Keratinocyte (primary cell): ENCODE results near the gene NQO2. TPM values are rescaled to one million over a fixed set of nuclear protein-coding genes. Genes with fewer than 3 reads are reported as not detected.

Experiments
- DNase-seq: peaks from one replicate; pipeline ENCODE4 v3.0.0-alpha.2; 2011; ENCODE audit warnings: low read depth, missing footprints, low spot score
- FAIRE-seq: peaks from 2 replicates; lab custom pipeline; 2011; peaks lifted over from hg19 to GRCh38; lab: Jason Lieb, UNC
- H2AFZ ChIP-seq: 2 replicates; pipeline ENCODE4 v1.6.0; 2012; ENCODE audit warnings: low read length, control low read depth, inconsistent platforms; ENCODE audit not compliant: control insufficient read depth
- H3K27ac ChIP-seq: 2 replicates; pipeline ENCODE4 v1.5.1; 2011; ENCODE audit warnings: low read length; ENCODE audit not compliant: control insufficient read depth, insufficient read depth
- H3K27me3 ChIP-seq: 3 replicates; pipeline ENCODE4 v1.6.0; 2011; ENCODE audit warnings: low read length; ENCODE audit not compliant: control insufficient read depth, insufficient read depth; ENCODE audit errors: extremely low read depth
- H3K36me3 ChIP-seq, 2 experiments: 2 replicates in 1 of 2; 3 replicates in 1 of 2; pipeline ENCODE4 v1.5.1; 2011; ENCODE audit warnings: low read length in 2 of 2, mild to moderate bottlenecking in 1 of 2; ENCODE audit not compliant: control insufficient read depth in 2 of 2, insufficient read depth in 2 of 2; ENCODE audit errors: extremely low read depth in 1 of 2
- H3K4me1 ChIP-seq: 3 replicates; pipeline ENCODE4 v1.5.1; 2011; ENCODE audit warnings: low read length; ENCODE audit not compliant: control insufficient read depth, insufficient read depth; ENCODE audit errors: extremely low read depth
- H3K4me2 ChIP-seq: 3 replicates; pipeline ENCODE4 v1.6.0; 2011; ENCODE audit warnings: low read depth, low read length; ENCODE audit not compliant: control insufficient read depth, insufficient read depth; ENCODE audit errors: extremely low read depth
- H3K4me3 ChIP-seq, 3 experiments: fragments of 200-600 bp in 1 of 3; sonication (generic) in 1 of 3; 2 replicates in 2 of 3; 3 replicates in 1 of 3; pipeline ENCODE4 v1.5.1; 2011 to 2016; ENCODE audit warnings: low read length in 3 of 3, mild to moderate bottlenecking in 3 of 3, control low read depth in 2 of 3, inconsistent platforms in 1 of 3, low read depth in 1 of 3, mixed read lengths in 1 of 3, mixed run types in 1 of 3, moderate library complexity in 1 of 3; ENCODE audit not compliant: control insufficient read depth in 2 of 3, insufficient read depth in 2 of 3; ENCODE audit errors: extremely low read depth in 1 of 3
- H3K79me2 ChIP-seq: 2 replicates; pipeline ENCODE4 v1.6.0; 2012; ENCODE audit warnings: low read length; ENCODE audit not compliant: control insufficient read depth, insufficient read depth
- H3K9ac ChIP-seq: 3 replicates; pipeline ENCODE4 v1.6.0; 2011; ENCODE audit warnings: low read length; ENCODE audit not compliant: control insufficient read depth, insufficient read depth; ENCODE audit errors: extremely low read depth
- H3K9me1 ChIP-seq: 3 replicates; pipeline ENCODE4 v1.6.0; 2011; ENCODE audit warnings: low read length; ENCODE audit not compliant: control insufficient read depth, insufficient read depth; ENCODE audit errors: extremely low read depth
- H3K9me3 ChIP-seq: 2 replicates; pipeline ENCODE4 v1.5.1; 2012; ENCODE audit warnings: low read depth, low read length; ENCODE audit not compliant: control insufficient read depth
- H4K20me1 ChIP-seq: 3 replicates; pipeline ENCODE4 v1.6.0; 2011; ENCODE audit warnings: low read length; ENCODE audit not compliant: control insufficient read depth, insufficient read depth; ENCODE audit errors: extremely low read depth
- CTCF ChIP-seq, 3 experiments: IDR thresholded peaks in 1 of 3; conservative IDR thresholded peaks in 1 of 3; optimal IDR thresholded peaks in 1 of 3; 2 replicates in 2 of 3; 3 replicates in 1 of 3; pipeline versions ENCODE3 to v1.5.1; 2011; ENCODE audit warnings: low read length in 3 of 3, mild to moderate bottlenecking in 3 of 3, moderate library complexity in 2 of 3, control low read depth in 1 of 3, inconsistent platforms in 1 of 3; ENCODE audit not compliant: insufficient read depth in 2 of 3; ENCODE audit errors: extremely low read depth in 1 of 3
- EZH2 ChIP-seq: IDR thresholded peaks from one replicate; pipeline ENCODE4 v1.6.1; 2012; ENCODE audit warnings: inconsistent platforms, mild to moderate bottlenecking, low read length, moderate library complexity
- dilution Hi-C: fragments of 300-500 bp; cut with MboI; formaldehyde crosslinking; loops from one replicate; pipeline ENCODE4 v1.7.0; 2020; ENCODE audit warnings: low sequenced_read_pairs; ENCODE audit not compliant: extremely low pct_ligation_motif_present
- polyA plus RNA-seq, 5 experiments: library from polyadenylated mRNA; depleted of rRNA in 3 of 5; stranded (reverse) in 3 of 5; stranded (forward) in 1 of 5; unstranded in 1 of 5; fragments of >200 nt; gene quantifications; 1 replicate in 1 of 5; 2 replicates in 3 of 5; 3 replicates in 1 of 5; pipeline versions ENCODE4 v1.2.1 to v1.2.3, GENCODE V29; 2011 to 2012; ENCODE audit warnings: missing spikeins in 2 of 5, low read depth in 1 of 5, low replicate concordance in 1 of 5

NQO2 gene
- polyA plus RNA-seq, 1 donor (not counting 4 experiments of a cell fraction or from before 2014, with no cell fraction given), result 22.9 TPM

- FAIRE-seq (no peak), DNase-seq (no peak)
- Histone ChIP-seq H3K9me3 (no peaks in the 10 kb centered on the region), H3K4me1 (no peaks in the 10 kb centered on the region), H3K9ac (no peak overlapping the region), H3K27me3 (no peaks in the 10 kb centered on the region), H3K27ac (no peak overlapping the region), H3K4me2 (no peak overlapping the region), H3K79me2 (peaks cover 2% of the 10 kb centered on the region), H4K20me1 (no peaks in the 10 kb centered on the region), H3K4me3 (no peak overlapping the region), H3K36me3 (peaks cover 0 to 2% of the 10 kb centered on the region in 2 experiments), H3K9me1 (no peaks in the 10 kb centered on the region), H2AFZ (no peak overlapping the region)
- TF ChIP-seq CTCF (optimal IDR thresholded peaks at IDR 0.05 in 1 of 3, IDR thresholded peaks at IDR 0.05 in 1 of 3, conservative IDR thresholded peaks at IDR 0.05 in 1 of 3; ENCODE audit: extremely low read depth in 1 of 3, insufficient read depth in 2 of 3, low read length in 3 of 3) (no peak), EZH2 (no peak)
- dilution Hi-C loops, result no loop called here
These were observed 33.3 kb upstream of the NQO2 start for GRCh38 chr6:2966347-2966746.

- Histone ChIP-seq H3K9ac (no peak overlapping the region), H3K4me2 (no peak overlapping the region), H3K9me1 (no peaks in the 10 kb centered on the region), H4K20me1 (no peaks in the 10 kb centered on the region), H3K27me3 (no peaks in the 10 kb centered on the region), H3K4me1 (no peaks in the 10 kb centered on the region), H3K4me3 (no peak overlapping the region), H3K27ac (no peak overlapping the region), H2AFZ (no peak overlapping the region), H3K79me2 (peaks cover 2% of the 10 kb centered on the region), H3K9me3 (no peaks in the 10 kb centered on the region), H3K36me3 (peaks cover 0 to 2% of the 10 kb centered on the region in 2 experiments)
- dilution Hi-C loops, result no loop called here
- FAIRE-seq (no peak), DNase-seq (no peak)
- TF ChIP-seq CTCF (optimal IDR thresholded peaks at IDR 0.05 in 1 of 3, IDR thresholded peaks at IDR 0.05 in 1 of 3, conservative IDR thresholded peaks at IDR 0.05 in 1 of 3; ENCODE audit: extremely low read depth in 1 of 3, insufficient read depth in 2 of 3, low read length in 3 of 3), result no peak
- TF ChIP-seq EZH2, result no peak
These were observed 31.8 kb upstream of the NQO2 start for GRCh38 chr6:2967936-2968335.
